Measurements from ENCODE around the gene SURF2.

The SURF2 gene

GRCh38 chr9:133352635-133353340, 3.6 kb upstream of the SURF2 start:
- H3K27ac ChIP-seq = peak overlapping the region; percentile 3
- DNase-seq (ENCODE audit: low read depth, low spot score) = no peak

GRCh38 chr9:133353548-133353947, 2.8 kb upstream of the SURF2 start:
- no peak for DNase-seq (ENCODE audit: low read depth, low spot score)
- peak overlapping the region; percentile 3 for H3K27ac ChIP-seq

- DNase-seq (ENCODE audit: low read depth, low spot score) = no peak
- no peak overlapping the region for H3K27ac ChIP-seq
Observed at GRCh38 chr9:133354766-133355165, 1.6 kb upstream of the SURF2 start.

- peak overlapping the region; percentile 62 for H3K27ac ChIP-seq
- no peak for DNase-seq (ENCODE audit: low read depth, low spot score)
Observed at GRCh38 chr9:133355881-133356357, 431 bp upstream of the SURF2 start.

- no peak for DNase-seq (ENCODE audit: low read depth, low spot score)
- H3K27ac ChIP-seq = no peak overlapping the region
Observed at GRCh38 chr9:133357656-133358055, 1.3 kb downstream of the SURF2 start.

GRCh38 chr9:133359399-133360175, 3.2 kb downstream of the SURF2 start:
- no peak overlapping the region for H3K27ac ChIP-seq
- no peak for DNase-seq (ENCODE audit: low read depth, low spot score)

- no peak for DNase-seq (ENCODE audit: low read depth, low spot score)
- H3K27ac ChIP-seq = no peak overlapping the region
Observed at GRCh38 chr9:133360400-133361393, 4.3 kb downstream of the SURF2 start.

- DNase-seq (ENCODE audit: low read depth, low spot score) = no peak
- H3K27ac ChIP-seq = no peak overlapping the region
Observed at GRCh38 chr9:133361507-133362092, 5.2 kb downstream of the SURF2 start.

GRCh38 chr9:133362359-133363044, 6.2 kb downstream of the SURF2 start:
- no peak for DNase-seq (ENCODE audit: low read depth, low spot score)

GRCh38 chr9:133366435-133366834, 10.1 kb downstream of the SURF2 start:
- peak overlapping the region; percentile 77 for H3K27ac ChIP-seq
- no peak for DNase-seq (ENCODE audit: low read depth, low spot score)

More at GRCh38 chr9:133362359-133363044, 6.2 kb downstream of the SURF2 start:
- H3K27ac ChIP-seq = no peak overlapping the region

GRCh38 chr9:133367221-133367620, 10.9 kb downstream of the SURF2 start:
- DNase-seq (ENCODE audit: low read depth, low spot score) = no peak
- peak overlapping the region; percentile 67 for H3K27ac ChIP-seq

- DNase-seq (ENCODE audit: low read depth, low spot score) = no peak
- H3K27ac ChIP-seq = peak overlapping the region; percentile 67
Observed at GRCh38 chr9:133367778-133368177, 11.4 kb downstream of the SURF2 start.

GRCh38 chr9:133368249-133368881, 12.0 kb downstream of the SURF2 start:
- peak overlapping the region; percentile 67 for H3K27ac ChIP-seq
- DNase-seq (ENCODE audit: low read depth, low spot score) = no peak

GRCh38 chr9:133369422-133369821, 13.1 kb downstream of the SURF2 start:
- DNase-seq (ENCODE audit: low read depth, low spot score) = no peak
- H3K27ac ChIP-seq = peak overlapping the region; percentile 67

GRCh38 chr9:133369933-133370332, 13.6 kb downstream of the SURF2 start:
- H3K27ac ChIP-seq = peak overlapping the region; percentile 67
- DNase-seq (ENCODE audit: low read depth, low spot score) = no peak

- H3K27ac ChIP-seq = no peak overlapping the region
- DNase-seq (ENCODE audit: low read depth, low spot score) = no peak
Observed at GRCh38 chr9:133370685-133371084, 14.3 kb downstream of the SURF2 start.

GRCh38 chr9:133371261-133371711, 14.9 kb downstream of the SURF2 start:
- no peak for DNase-seq (ENCODE audit: low read depth, low spot score)
- H3K27ac ChIP-seq = no peak overlapping the region

GRCh38 chr9:133372144-133372543, 15.8 kb downstream of the SURF2 start:
- H3K27ac ChIP-seq = no peak overlapping the region
- DNase-seq (ENCODE audit: low read depth, low spot score) = no peak

- no peak for DNase-seq (ENCODE audit: low read depth, low spot score)
- H3K27ac ChIP-seq = peak overlapping the region; percentile 86
Observed at GRCh38 chr9:133374612-133375115, 18.3 kb downstream of the SURF2 start.
